DND-41 (cell line): ENCODE results near the gene EML5.

ENCODE experiments used
- CTCF ChIP-seq: IDR thresholded peaks from 2 replicates; pipeline ENCODE4 v1.5.1; 2012; ENCODE audit warnings: borderline replicate concordance, low read length, moderate library complexity, mild to moderate bottlenecking; ENCODE audit not compliant: poor library complexity, severe bottlenecking; ENCODE audit errors: extremely low read depth
- EZH2 ChIP-seq: IDR thresholded peaks from 3 replicates; pipeline ENCODE4 v1.6.1; 2012; ENCODE audit warnings: borderline replicate concordance, low read depth, mild to moderate bottlenecking, moderate library complexity, low read length, inconsistent platforms; ENCODE audit not compliant: severe bottlenecking

DNA sequence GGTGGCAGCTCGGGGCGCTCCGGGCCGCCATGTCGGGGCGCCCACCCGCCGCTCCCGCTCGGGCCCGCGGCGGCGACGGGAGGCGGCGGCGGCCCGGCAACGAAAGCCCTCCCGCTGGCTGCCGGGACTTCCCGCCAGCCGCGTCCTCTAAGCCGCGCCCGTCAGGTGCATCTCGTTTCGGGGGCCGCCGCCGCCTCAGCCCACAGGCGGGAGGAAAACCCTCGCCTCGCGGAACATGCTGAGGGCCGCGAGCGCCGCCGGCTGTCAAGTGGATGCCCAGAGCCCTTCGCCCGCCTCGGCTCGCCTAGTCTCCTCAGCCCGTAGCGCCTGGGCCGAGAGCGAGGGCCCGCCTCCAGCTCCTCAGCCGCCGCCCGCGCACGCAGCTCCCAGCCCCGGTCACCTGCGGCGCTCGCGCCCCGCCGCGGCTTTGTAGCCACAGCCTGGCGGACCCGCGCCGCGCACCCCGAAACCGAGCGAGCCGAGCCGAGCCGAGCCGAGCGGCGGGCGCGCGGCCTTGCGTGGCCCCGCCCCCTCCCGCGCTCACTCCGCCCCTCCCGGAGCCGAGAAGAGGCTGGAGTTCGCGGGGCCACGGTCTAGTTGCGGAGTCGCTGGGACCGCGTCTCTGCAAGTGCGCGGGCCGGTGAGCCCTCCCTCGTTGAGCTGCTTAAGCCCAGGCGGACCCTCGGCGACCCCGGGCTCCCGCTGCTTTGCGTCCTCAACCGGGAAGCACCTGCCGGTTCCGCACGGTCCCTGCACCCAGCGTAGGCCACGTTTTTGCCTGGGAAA lies at the start of gene EML5:
- TF ChIP-seq CTCF (peak; percentile 39), EZH2 (no peak)
